SK-N-SH (cell line): ENCODE results near the gene FGFBP1.

Experiments used
- CTCF ChIP-seq: fragments of 200-600 bp; sonication (generic); IDR thresholded peaks from 2 replicates; pipeline ENCODE4 v1.6.1; 2017; ENCODE audit warnings: antibody characterized with exemption, mild to moderate bottlenecking, moderate library complexity
- EP300 ChIP-seq, 2 experiments: IDR thresholded peaks; 2 replicates each; pipeline versions ENCODE4 v1.4.0 to v1.6.1; 2012; ENCODE audit warnings: borderline replicate concordance in 1 of 2, low read depth in 1 of 2, low read length in 1 of 2
- EZH2phosphoT487 ChIP-seq: fragments of 200-600 bp; sonication (generic); IDR thresholded peaks from 2 replicates; pipeline ENCODE4 v1.6.1; 2017; ENCODE audit warnings: low read depth, mixed run types, mild to moderate bottlenecking, antibody characterized with exemption, moderate library complexity, borderline replicate concordance
- GABPA ChIP-seq: IDR thresholded peaks from 2 replicates; pipeline ENCODE4 v1.4.0; 2012; ENCODE audit warnings: low read depth, mild to moderate bottlenecking
- GATA2 ChIP-seq: sonication (generic); formaldehyde crosslinking; IDR thresholded peaks from 2 replicates; pipeline ENCODE4 v1.5.0; 2020; ENCODE audit warnings: mild to moderate bottlenecking, missing genetic modification reagents
- MAX ChIP-seq: IDR thresholded peaks from 2 replicates; pipeline ENCODE4 v1.4.0; 2012; ENCODE audit warnings: low read depth
- MXI1 ChIP-seq: IDR thresholded peaks from 2 replicates; pipeline ENCODE4 v1.6.1; 2012; ENCODE audit warnings: mild to moderate bottlenecking, low read depth, low read length, improper control_type of control experiment
- POLR2AphosphoS5 ChIP-seq: IDR thresholded peaks from 2 replicates; pipeline ENCODE4 v1.6.1; 2012; ENCODE audit warnings: low read depth, low read length
- REST ChIP-seq: IDR thresholded peaks from 2 replicates; pipeline ENCODE4 v1.6.1; 2012; ENCODE audit warnings: mild to moderate bottlenecking, low read depth, low read length, moderate library complexity
- RFX5 ChIP-seq: IDR thresholded peaks from 2 replicates; pipeline ENCODE4 v1.6.1; 2012; ENCODE audit warnings: mild to moderate bottlenecking, improper control_type of control experiment, low read length
- RXRA ChIP-seq: IDR thresholded peaks from 2 replicates; pipeline ENCODE4 v1.4.0; 2012; ENCODE audit warnings: low read depth, mild to moderate bottlenecking, borderline replicate concordance
- TAF1 ChIP-seq: IDR thresholded peaks from 2 replicates; pipeline ENCODE4 v1.6.1; 2012; ENCODE audit warnings: low read depth, mild to moderate bottlenecking, low read length, moderate library complexity, borderline replicate concordance
- YY1 ChIP-seq: IDR thresholded peaks from 2 replicates; pipeline ENCODE4 v1.4.0; 2012; ENCODE audit warnings: low read depth, mild to moderate bottlenecking

GRCh38 chr4:15906020-15906443, 32.5 kb downstream of the FGFBP1 start:
- no peak for TF ChIP-seq CTCF
- no peak for TF ChIP-seq EP300 (IDR thresholded peaks at IDR 0.05; ENCODE audit: borderline replicate concordance in 1 of 2, low read depth in 1 of 2, low read length in 1 of 2)
- no peak for TF ChIP-seq EZH2phosphoT487
- no peak for TF ChIP-seq YY1
- TF ChIP-seq TAF1, result no peak
- TF ChIP-seq MXI1, result no peak
- TF ChIP-seq GATA2 (CRISPR knock-in tag), result no peak
- TF ChIP-seq RXRA, result no peak
- TF ChIP-seq MAX, result no peak
- no peak for TF ChIP-seq REST
- TF ChIP-seq POLR2AphosphoS5, result no peak
- no peak for TF ChIP-seq GABPA
- no peak for TF ChIP-seq RFX5
